Activated CD8-positive, alpha-beta memory T cell treated with anti-CD3 and anti-CD28 coated beads, Interleukin-2, amount 50 U/mL, for 1 hour (primary cell): ENCODE data around the gene CA10.

ENCODE experiments used
- DNase-seq: peaks from one replicate; pipeline ENCODE4 v3.0.0-alpha.2; 2020; ENCODE audit errors: extremely low read depth

The CA10 gene

GRCh38 chr17:52158450-52159042, at the start of gene CA10:
Gene CA10, minus strand, starts transcription at chr17:52158714.
- DNase-seq = no peak

GRCh38 chr17:52207796-52208195, 49.3 kb upstream of the CA10 start:
- no peak for DNase-seq

- no peak for DNase-seq
Measured at GRCh38 chr17:52202520-52203080, 44.1 kb upstream of the CA10 start.

- no peak for DNase-seq
Measured at GRCh38 chr17:52201767-52202519, 43.4 kb upstream of the CA10 start.

- no peak for DNase-seq
Measured at GRCh38 chr17:52191491-52191890, 33.0 kb upstream of the CA10 start.

GRCh38 chr17:52181782-52182181, 23.3 kb upstream of the CA10 start:
- DNase-seq = no peak

- DNase-seq = no peak
Measured at GRCh38 chr17:52178012-52178411, 19.5 kb upstream of the CA10 start.

GRCh38 chr17:52170963-52171572, 12.6 kb upstream of the CA10 start:
- DNase-seq = no peak

- no peak for DNase-seq
Measured at GRCh38 chr17:52160136-52160567, 1.6 kb upstream of the CA10 start.

- DNase-seq = no peak
Measured at GRCh38 chr17:52159246-52160135, 977 bp upstream of the CA10 start.

- no peak for DNase-seq
Measured at GRCh38 chr17:52157603-52158449, 688 bp downstream of the CA10 start.

- no peak for DNase-seq
Measured at GRCh38 chr17:52156576-52157570, 1.6 kb downstream of the CA10 start.

GRCh38 chr17:52155301-52155700, 3.2 kb downstream of the CA10 start:
- DNase-seq = no peak

GRCh38 chr17:52154466-52154865, 4.0 kb downstream of the CA10 start:
- no peak for DNase-seq

- DNase-seq = no peak
Measured at GRCh38 chr17:52150935-52151334, 7.6 kb downstream of the CA10 start.

GRCh38 chr17:52149626-52150025, 8.9 kb downstream of the CA10 start:
- no peak for DNase-seq

GRCh38 chr17:52148969-52149351, 9.6 kb downstream of the CA10 start:
- no peak for DNase-seq

GRCh38 chr17:52148288-52148968, 10.1 kb downstream of the CA10 start:
- no peak for DNase-seq

- DNase-seq = no peak
Measured at GRCh38 chr17:52147872-52148271, 10.6 kb downstream of the CA10 start.
